SK-N-SH (cell line): ENCODE measurements around the gene NECAB2. TPM values are rescaled to one million over a fixed set of nuclear protein-coding genes. Genes with fewer than 3 reads are reported as not detected.

Experiments used
- CTCF ChIA-PET: fragments of 300-600, 350-600 bp; formaldehyde crosslinking; extraction: SDS; loops from one replicate; lab custom pipeline; 2021; lab: Yijun Ruan, JAX
- POLR2A ChIA-PET: fragments of 350-600 bp; sonication (Branson Sonifier 250); formaldehyde crosslinking; extraction: SDS; loops from one replicate; lab custom pipeline; 2020; ENCODE audit warnings: antibody characterized with exemption, inconsistent platforms; lab: Yijun Ruan, JAX
- DNase-seq: peaks from one replicate; pipeline ENCODE4 v3.0.0; 2012
- H2AFZ ChIP-seq: fragments of 200-600 bp; sonication (generic); 2 replicates; pipeline ENCODE4 v1.8.1; 2016; ENCODE audit warnings: antibody characterized with exemption, mild to moderate bottlenecking, low read depth
- H3F3A ChIP-seq: fragments of 200-600 bp; sonication (generic); replicated peaks from 2 replicates; pipeline ENCODE3; 2016; ENCODE audit warnings: antibody characterized with exemption, mild to moderate bottlenecking; ENCODE audit not compliant: insufficient read depth
- H3K27ac ChIP-seq, 2 experiments: fragments of 200-500 bp in 1 of 2; fragments of 200-600 bp in 1 of 2; sonication (Bioruptor generic) in 1 of 2; sonication (generic), shearing (Covaris generic) in 1 of 2; 2 replicates each; pipeline versions ENCODE4 v1.5.1 to v1.6.1; 2014 to 2016; ENCODE audit warnings: low read depth in 2 of 2, inconsistent platforms in 1 of 2, low read length in 1 of 2, mild to moderate bottlenecking in 1 of 2, mixed read lengths in 1 of 2
- H3K27me3 ChIP-seq: fragments of 200-600 bp; sonication (generic), shearing (Covaris generic); 2 replicates; pipeline ENCODE4 v1.6.1; 2016; ENCODE audit warnings: mixed run types; ENCODE audit not compliant: insufficient read depth
- H3K36me3 ChIP-seq, 2 experiments: fragments of 200-500 bp in 1 of 2; fragments of 200-600 bp in 1 of 2; sonication (Bioruptor generic) in 1 of 2; sonication (generic) in 1 of 2; replicated peaks in 1 of 2; 2 replicates each; pipeline versions ENCODE3 to v1.5.1; 2014 to 2016; ENCODE audit warnings: low read length in 1 of 2, mild to moderate bottlenecking in 1 of 2; ENCODE audit not compliant: insufficient read depth in 2 of 2, control insufficient read depth in 1 of 2
- H3K4me1 ChIP-seq, 2 experiments: fragments of 200-500 bp in 1 of 2; fragments of 200-600 bp in 1 of 2; sonication (Bioruptor generic) in 1 of 2; sonication (generic), shearing (Covaris generic) in 1 of 2; 2 replicates each; pipeline versions ENCODE4 v1.5.1 to v1.6.1; 2014 to 2016; ENCODE audit warnings: low read depth in 1 of 2, low read length in 1 of 2, mixed run types in 1 of 2; ENCODE audit not compliant: insufficient read depth in 2 of 2, control insufficient read depth in 1 of 2
- H3K4me2 ChIP-seq: fragments of 200-600 bp; sonication (generic), shearing (Covaris generic); 2 replicates; pipeline ENCODE4 v1.6.1; 2017; ENCODE audit warnings: mixed run types
- H3K4me3 ChIP-seq, 2 experiments: fragments of 200-500 bp in 1 of 2; fragments of 200-600 bp in 1 of 2; sonication (Bioruptor generic) in 1 of 2; sonication (generic), shearing (Covaris generic) in 1 of 2; 2 replicates each; pipeline versions ENCODE4 v1.5.1 to v1.8.1; 2014 to 2016; ENCODE audit warnings: low read depth in 2 of 2, inconsistent platforms in 1 of 2, low read length in 1 of 2, mild to moderate bottlenecking in 1 of 2, mixed read lengths in 1 of 2, moderate library complexity in 1 of 2
- H3K79me2 ChIP-seq: fragments of 200-600 bp; sonication (generic); 2 replicates; pipeline ENCODE4 v1.8.1; 2017; ENCODE audit warnings: mild to moderate bottlenecking; ENCODE audit not compliant: insufficient read depth
- H3K9ac ChIP-seq: fragments of 200-600 bp; sonication (generic); 2 replicates; pipeline ENCODE4 v1.6.1; 2017; ENCODE audit warnings: mixed run types
- H3K9me2 ChIP-seq: fragments of 200-600 bp; sonication (generic); 2 replicates; pipeline ENCODE4 v1.6.1; 2017; ENCODE audit warnings: mixed run types
- H3K9me3 ChIP-seq: fragments of 200-600 bp; sonication (generic); 2 replicates; pipeline ENCODE4 v1.6.1; 2017; ENCODE audit warnings: mixed run types, mild to moderate bottlenecking, moderate library complexity
- H4K20me1 ChIP-seq: fragments of 200-600 bp; sonication (generic); 2 replicates; pipeline ENCODE4 v1.6.1; 2017; ENCODE audit warnings: mild to moderate bottlenecking, mixed run types; ENCODE audit not compliant: insufficient read depth
- EP300 ChIP-seq, 2 experiments: IDR thresholded peaks; 2 replicates each; pipeline versions ENCODE4 v1.4.0 to v1.6.1; 2012; ENCODE audit warnings: borderline replicate concordance in 1 of 2, low read depth in 1 of 2, low read length in 1 of 2
- FOXM1 ChIP-seq: IDR thresholded peaks from 2 replicates; pipeline ENCODE4 v1.4.0; 2012; ENCODE audit warnings: low read depth, mild to moderate bottlenecking
- GABPA ChIP-seq: IDR thresholded peaks from 2 replicates; pipeline ENCODE4 v1.4.0; 2012; ENCODE audit warnings: low read depth, mild to moderate bottlenecking
- GATA2 ChIP-seq: sonication (generic); formaldehyde crosslinking; IDR thresholded peaks from 2 replicates; pipeline ENCODE4 v1.5.0; 2020; ENCODE audit warnings: mild to moderate bottlenecking, missing genetic modification reagents
- RAD21 ChIP-seq: IDR thresholded peaks from 2 replicates; pipeline ENCODE4 v1.6.1; 2012; ENCODE audit warnings: mild to moderate bottlenecking, low read length
- RCOR1 ChIP-seq: fragments of 150-350 bp; IDR thresholded peaks from 2 replicates; pipeline ENCODE4 v1.6.1; 2017; ENCODE audit warnings: antibody characterized with exemption, low read length
- SIN3A ChIP-seq: IDR thresholded peaks from 2 replicates; pipeline ENCODE4 v1.6.1; 2012; ENCODE audit warnings: low read depth, mild to moderate bottlenecking, low read length, moderate library complexity, borderline replicate concordance
- TEAD4 ChIP-seq: IDR thresholded peaks from 2 replicates; pipeline ENCODE4 v1.4.0; 2012; ENCODE audit warnings: mild to moderate bottlenecking, borderline replicate concordance; ENCODE audit not compliant: insufficient read depth
- YY1 ChIP-seq: IDR thresholded peaks from 2 replicates; pipeline ENCODE4 v1.4.0; 2012; ENCODE audit warnings: low read depth, mild to moderate bottlenecking
- WGBS: methylation state at CpG from one replicate; pipeline ENCODE4 v1.1.6; 2017; ENCODE audit warnings: low lambda C conversion rate; 5-methylcytosine and 5-hydroxymethylcytosine counted together
- polyA plus RNA-seq, 3 experiments: library from polyadenylated mRNA; depleted of rRNA; stranded (reverse); fragments of >200 nt; gene quantifications; 2 replicates each; pipeline ENCODE4 v1.2.3, GENCODE V29; 2012
- TF ChIP-seq, protein P1 (sequence below): IDR thresholded peaks from 2 replicates; pipeline ENCODE4 v1.4.0; 2012; ENCODE audit warnings: low read depth, borderline replicate concordance

NECAB2 gene
- polyA plus RNA-seq, 1 of the 3 experiments (the other 2 are of a cell fraction): 0.58 TPM

DNA sequence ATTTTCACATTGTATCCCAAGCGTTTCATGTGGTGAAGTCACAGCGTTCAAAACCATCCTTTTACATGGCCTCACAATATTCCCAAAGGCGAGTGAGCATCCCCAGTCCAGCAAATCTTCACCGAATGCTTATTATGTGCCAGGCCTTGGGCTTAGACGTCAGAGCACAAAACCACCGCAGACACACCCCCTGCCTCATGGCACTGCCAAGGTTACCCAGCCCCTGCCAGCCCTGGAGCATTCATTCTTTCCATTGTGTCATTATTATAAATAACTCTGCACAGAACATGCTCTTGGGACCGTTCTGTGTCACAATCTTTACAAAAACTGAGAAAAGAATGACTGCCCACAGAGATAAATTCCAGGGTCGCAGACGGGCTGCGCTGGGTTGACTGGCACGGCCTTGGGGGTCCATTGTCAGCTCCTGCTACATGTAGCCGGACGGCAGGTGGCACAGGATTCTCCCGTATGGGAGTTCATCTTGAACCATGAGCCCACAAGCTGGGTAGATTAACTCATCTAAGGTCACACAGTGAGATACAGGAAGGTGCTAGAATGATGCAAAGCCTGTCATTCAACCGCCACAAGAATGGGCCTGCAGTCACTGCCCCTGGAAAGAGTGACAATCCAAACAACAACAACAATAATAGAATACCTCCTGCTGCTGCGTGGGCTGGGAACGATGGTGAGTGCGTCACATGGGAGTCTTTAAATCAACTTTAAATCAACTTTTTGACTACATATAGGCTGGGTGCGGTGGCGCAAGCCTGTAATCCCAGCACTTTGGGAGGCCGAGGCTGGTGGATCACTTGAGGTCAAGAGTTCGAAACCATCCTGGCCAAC lies 4.5 kb upstream of the NECAB2 start:
- Histone ChIP-seq H3K9me2 (no peaks in the 10 kb centered on the region), H3K36me3 (peaks cover 4 to 8% of the 10 kb centered on the region in 2 experiments), H3K27ac (no peak overlapping the region), H3K4me1 (peaks cover 0 to 7% of the 10 kb centered on the region in 2 experiments; a peak in 1 of 4 replicates), H3K4me3 (no peak overlapping the region), H4K20me1 (no peaks in the 10 kb centered on the region), H3K27me3 (no peaks in the 10 kb centered on the region), H2AFZ (no peak overlapping the region), H3K9ac (no peak overlapping the region), H3K79me2 (no peaks in the 10 kb centered on the region), H3F3A (no peaks in the 10 kb centered on the region), H3K4me2 (no peak overlapping the region), H3K9me3 (no peaks in the 10 kb centered on the region)
- DNase-seq: no peak
- TF ChIP-seq RCOR1 (no peak), FOXM1 (no peak), YY1 (no peak), RAD21 (no peak), SIN3A (no peak), TEAD4 (no peak), GATA2 (CRISPR knock-in tag) (no peak), GABPA (no peak)
- TF ChIP-seq, protein P1, sequence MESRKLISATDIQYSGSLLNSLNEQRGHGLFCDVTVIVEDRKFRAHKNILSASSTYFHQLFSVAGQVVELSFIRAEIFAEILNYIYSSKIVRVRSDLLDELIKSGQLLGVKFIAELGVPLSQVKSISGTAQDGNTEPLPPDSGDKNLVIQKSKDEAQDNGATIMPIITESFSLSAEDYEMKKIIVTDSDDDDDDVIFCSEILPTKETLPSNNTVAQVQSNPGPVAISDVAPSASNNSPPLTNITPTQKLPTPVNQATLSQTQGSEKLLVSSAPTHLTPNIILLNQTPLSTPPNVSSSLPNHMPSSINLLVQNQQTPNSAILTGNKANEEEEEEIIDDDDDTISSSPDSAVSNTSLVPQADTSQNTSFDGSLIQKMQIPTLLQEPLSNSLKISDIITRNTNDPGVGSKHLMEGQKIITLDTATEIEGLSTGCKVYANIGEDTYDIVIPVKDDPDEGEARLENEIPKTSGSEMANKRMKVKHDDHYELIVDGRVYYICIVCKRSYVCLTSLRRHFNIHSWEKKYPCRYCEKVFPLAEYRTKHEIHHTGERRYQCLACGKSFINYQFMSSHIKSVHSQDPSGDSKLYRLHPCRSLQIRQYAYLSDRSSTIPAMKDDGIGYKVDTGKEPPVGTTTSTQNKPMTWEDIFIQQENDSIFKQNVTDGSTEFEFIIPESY: no peak
- CTCF ChIA-PET: interaction anchor here (14.6 kb wide), 1 partner anchor 100 kb away, joined by 470 read pairs; no protein-coding TSS in a partner anchor
- WGBS: 86% methylated on average over 21 of the region's 22 CpGs
- POLR2A ChIA-PET: no interaction called here

DNA sequence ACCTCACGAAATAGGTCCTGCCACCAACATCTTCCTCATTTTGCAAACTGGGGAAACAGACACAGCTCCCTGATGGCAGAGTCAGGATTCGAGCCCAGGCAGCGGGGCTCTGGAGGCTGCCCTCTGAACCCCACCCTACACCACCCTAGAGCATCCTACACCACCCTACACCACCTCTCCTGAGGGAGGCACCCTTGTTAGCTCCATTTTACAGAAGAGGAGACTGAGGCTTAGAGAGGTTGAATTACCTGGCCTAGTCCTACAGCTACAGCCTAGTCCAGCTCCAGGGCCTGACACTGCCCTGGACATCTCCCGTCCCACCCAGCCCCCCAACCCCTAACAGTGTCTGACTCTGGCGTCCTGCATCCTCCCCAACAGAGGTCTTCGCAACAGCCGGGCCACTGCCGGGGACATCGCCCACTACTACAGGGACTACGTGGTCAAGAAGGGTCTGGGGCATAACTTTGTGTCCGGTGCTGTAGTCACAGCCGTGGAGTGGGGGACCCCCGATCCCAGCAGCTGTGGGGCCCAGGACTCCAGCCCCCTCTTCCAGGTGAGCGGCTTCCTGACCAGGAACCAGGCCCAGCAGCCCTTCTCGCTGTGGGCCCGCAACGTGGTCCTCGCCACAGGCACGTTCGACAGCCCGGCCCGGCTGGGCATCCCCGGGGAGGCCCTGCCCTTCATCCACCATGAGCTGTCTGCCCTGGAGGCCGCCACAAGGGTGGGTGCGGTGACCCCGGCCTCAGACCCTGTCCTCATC lies 3.2 kb upstream of the NECAB2 start:
- Histone ChIP-seq H3K79me2 (no peaks in the 10 kb centered on the region), H3K9ac (no peak overlapping the region), H3K27me3 (no peaks in the 10 kb centered on the region), H3K36me3 (peaks cover 3% of the 10 kb centered on the region in 2 experiments), H3K27ac (no peak overlapping the region), H3K4me2 (no peak overlapping the region), H3K4me3 (no peak overlapping the region), H3K9me2 (no peaks in the 10 kb centered on the region), H3F3A (no peaks in the 10 kb centered on the region), H2AFZ (no peak overlapping the region), H3K4me1 (no peaks in the 10 kb centered on the region), H4K20me1 (no peaks in the 10 kb centered on the region), H3K9me3 (no peaks in the 10 kb centered on the region)
- POLR2A ChIA-PET: no interaction called here
- 96% methylated on average over 4 of the region's 26 CpGs for WGBS
- TF ChIP-seq EP300 (IDR thresholded peaks at IDR 0.05; ENCODE audit: borderline replicate concordance in 1 of 2, low read depth in 1 of 2, low read length in 1 of 2): no peak
- CTCF ChIA-PET: interaction anchor here (2.2 to 14.6 kb wide), 4 partner anchors 8 to 99 kb away, joined by 7 to 470 read pairs (median 16); partner anchors contain the start of gene OSGIN1
- no peak for DNase-seq
